Measurements from ENCODE around the gene MRFAP1.

MRFAP1 gene

DNA sequence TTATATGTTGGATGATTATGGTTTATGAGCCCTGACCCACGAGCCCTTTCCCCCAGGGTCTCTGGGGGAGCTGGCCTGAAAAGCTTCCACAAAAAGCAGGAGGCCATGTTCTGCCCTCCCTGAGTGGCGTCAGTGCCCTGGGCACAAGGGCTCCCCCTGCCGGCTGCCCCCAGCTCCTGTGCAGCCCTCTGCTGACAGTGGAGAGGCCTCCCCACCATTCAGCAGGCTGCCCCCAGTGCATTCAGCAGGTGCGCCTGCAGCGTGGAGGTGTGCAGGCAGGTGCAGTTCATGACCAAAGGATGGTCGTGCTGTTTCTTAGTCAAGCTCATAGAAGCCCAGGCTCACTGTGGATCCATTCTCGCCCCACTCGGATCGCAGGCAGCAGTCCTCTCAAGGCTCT lies 40.7 kb downstream of the MRFAP1 start:
- TF ChIP-seq, protein P1, sequence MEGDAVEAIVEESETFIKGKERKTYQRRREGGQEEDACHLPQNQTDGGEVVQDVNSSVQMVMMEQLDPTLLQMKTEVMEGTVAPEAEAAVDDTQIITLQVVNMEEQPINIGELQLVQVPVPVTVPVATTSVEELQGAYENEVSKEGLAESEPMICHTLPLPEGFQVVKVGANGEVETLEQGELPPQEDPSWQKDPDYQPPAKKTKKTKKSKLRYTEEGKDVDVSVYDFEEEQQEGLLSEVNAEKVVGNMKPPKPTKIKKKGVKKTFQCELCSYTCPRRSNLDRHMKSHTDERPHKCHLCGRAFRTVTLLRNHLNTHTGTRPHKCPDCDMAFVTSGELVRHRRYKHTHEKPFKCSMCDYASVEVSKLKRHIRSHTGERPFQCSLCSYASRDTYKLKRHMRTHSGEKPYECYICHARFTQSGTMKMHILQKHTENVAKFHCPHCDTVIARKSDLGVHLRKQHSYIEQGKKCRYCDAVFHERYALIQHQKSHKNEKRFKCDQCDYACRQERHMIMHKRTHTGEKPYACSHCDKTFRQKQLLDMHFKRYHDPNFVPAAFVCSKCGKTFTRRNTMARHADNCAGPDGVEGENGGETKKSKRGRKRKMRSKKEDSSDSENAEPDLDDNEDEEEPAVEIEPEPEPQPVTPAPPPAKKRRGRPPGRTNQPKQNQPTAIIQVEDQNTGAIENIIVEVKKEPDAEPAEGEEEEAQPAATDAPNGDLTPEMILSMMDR (IDR thresholded peaks at IDR 0.05) = peak; percentile 54

GRCh38 chr4:6682862-6683590 lies 42.5 kb downstream of the MRFAP1 start:
- TF ChIP-seq, protein P1 (IDR thresholded peaks at IDR 0.05) = no peak

- TF ChIP-seq, protein P1 (IDR thresholded peaks at IDR 0.05) = no peak
These were observed 44.2 kb downstream of the MRFAP1 start for GRCh38 chr4:6684656-6685055.

DNA sequence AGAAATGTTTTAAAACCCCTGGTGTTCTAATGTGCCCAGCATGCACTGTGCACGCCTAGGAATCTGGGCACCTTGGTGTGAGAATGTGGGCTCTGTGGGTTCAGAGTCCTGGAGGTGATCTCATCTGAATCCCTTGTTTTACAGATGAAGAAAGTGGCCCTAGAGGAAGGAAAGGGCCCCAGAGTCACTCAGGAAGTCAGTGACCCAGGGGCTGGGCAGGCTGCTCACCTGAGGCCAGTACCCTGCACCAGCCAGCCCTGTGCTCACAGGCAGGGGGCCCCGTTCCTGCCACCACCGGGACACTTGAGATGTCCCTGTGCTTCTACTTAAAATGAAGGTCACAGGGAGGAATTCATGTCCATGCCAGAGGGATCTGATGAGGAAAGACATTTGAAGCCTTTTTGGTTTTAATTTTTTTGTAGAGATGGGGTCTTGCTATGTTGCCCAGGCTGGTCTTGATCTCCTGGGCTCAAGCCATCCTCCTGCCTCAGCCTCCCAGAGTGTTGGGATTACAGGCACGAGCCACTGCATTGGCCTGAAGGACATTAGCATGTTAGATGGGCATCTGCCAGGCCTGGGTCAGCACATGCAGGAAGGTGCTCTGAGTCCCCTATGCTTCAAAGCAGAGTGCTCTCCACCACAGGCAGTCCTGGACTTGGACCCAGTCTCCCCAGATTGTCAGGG lies 45.8 kb downstream of the MRFAP1 start:
- TF ChIP-seq, protein P1 (IDR thresholded peaks at IDR 0.05) = no peak

DNA sequence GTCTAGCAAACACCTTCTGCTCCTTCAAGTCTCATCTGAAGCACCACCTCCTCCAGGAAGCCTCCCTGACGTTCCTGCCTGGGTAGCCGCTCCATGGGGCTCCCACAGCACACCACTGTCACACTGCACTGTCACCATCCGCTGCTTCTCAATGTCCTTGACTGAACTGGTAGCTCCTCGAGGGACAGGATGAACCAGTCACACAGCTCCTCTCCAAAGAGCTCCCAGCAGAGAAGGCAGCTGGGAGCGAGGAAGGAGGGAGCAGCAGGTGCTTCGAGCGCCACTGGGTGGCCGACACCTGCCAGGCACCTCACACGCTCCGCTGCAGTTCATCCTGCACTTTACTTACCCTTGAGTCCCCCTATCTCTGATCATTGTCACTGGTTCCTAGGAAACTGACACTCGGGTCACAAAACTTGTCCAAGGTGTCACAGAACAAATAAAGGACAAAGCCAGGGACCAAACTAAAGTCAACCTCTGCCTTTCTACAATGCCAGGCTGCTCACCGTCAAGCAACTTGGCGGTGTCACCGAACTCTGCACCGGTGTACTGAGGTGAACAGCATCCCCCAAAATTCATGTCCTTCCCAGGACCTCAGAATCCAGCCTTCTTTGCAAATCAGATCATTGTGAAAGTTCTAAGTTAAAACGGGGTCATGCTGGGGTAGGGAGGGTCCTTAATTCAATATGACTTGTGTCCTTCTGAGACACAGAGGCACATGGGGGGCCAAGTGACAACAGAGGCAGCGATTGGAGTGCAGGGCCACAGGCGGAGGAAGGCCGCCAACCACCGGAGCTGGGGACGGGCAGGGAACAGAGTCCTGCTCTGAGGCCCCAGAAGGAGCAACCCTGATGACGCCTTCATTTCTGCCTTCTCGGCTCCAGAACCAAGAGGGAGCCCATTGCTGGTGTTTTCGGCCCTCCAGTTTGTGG lies 47.7 kb downstream of the MRFAP1 start:
- TF ChIP-seq, protein P1 (IDR thresholded peaks at IDR 0.05) = peak; percentile 35; the same call in 1 of the 2 replicates

GRCh38 chr4:6688879-6689505 lies 48.5 kb downstream of the MRFAP1 start:
- TF ChIP-seq, protein P1 (IDR thresholded peaks at IDR 0.05) = no peak

GRCh38 chr4:6689506-6689960 lies 49.0 kb downstream of the MRFAP1 start:
- TF ChIP-seq, protein P1 (IDR thresholded peaks at IDR 0.05) = no peak

Data from LNCAP (cell line).